ENCODE measurements around the gene C1QTNF4.

C1QTNF4 gene

DNA sequence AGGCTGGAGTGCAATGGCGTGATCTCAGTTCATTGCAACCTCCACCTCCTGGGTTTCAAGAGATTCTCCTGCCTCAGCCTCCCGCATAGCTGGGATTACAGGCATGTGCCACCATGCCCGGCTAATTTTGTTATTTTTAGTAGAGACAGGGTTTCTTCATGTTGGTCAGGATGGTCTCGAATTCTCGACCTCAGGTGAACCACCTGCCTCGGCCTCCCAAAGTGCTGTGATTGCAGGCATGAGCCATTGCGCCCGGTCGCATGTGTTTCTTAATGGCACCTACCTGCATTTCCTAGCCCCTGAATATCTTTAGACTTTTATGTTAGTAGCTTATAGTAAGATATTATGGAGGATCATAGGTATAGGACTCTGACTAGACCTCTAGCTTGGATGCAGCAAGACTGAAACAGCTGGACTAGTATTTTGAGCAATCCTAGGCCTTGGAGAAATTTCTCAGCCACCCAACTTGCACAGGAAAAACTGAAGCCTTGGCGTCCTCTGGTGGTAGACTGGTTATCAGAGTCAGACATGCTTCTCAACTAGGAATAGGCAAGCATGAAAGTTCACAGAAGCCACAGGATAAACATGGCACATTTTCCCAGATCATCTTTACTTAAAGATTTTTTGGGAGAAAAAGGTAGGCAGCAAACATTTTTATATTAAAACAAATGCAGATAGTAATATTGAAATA, 22.7 kb upstream of the C1QTNF4 start:
- no peak overlapping the region for H3K27ac ChIP-seq (ENCODE audit: low read depth, low read length)
- WGBS: 85% methylated on average over 10 of the region's 10 CpGs
- no peak overlapping the region for H3K4me3 ChIP-seq (ENCODE audit: low read length)
- H3K36me3 ChIP-seq (ENCODE audit: insufficient read depth, low read length): peaks cover 46% of the 10 kb centered on the region
- H3K4me1 ChIP-seq (ENCODE audit: insufficient read depth, low read length): no peaks in the 10 kb centered on the region
- H3K27me3 ChIP-seq (ENCODE audit: insufficient read depth, low read length): no peaks in the 10 kb centered on the region
- H3K9me3 ChIP-seq (ENCODE audit: insufficient read depth, low read depth, low read length): no peaks in the 10 kb centered on the region
- H3K9ac ChIP-seq (ENCODE audit: low read depth, low read length): no peak overlapping the region

GRCh38 chr11:47615249-47615648, 21.0 kb upstream of the C1QTNF4 start:
- H3K27ac ChIP-seq (ENCODE audit: low read depth, low read length): no peak overlapping the region
- peaks cover 37% of the 10 kb centered on the region for H3K36me3 ChIP-seq (ENCODE audit: insufficient read depth, low read length)
- H3K9ac ChIP-seq (ENCODE audit: low read depth, low read length): no peak overlapping the region
- no peaks in the 10 kb centered on the region for H3K27me3 ChIP-seq (ENCODE audit: insufficient read depth, low read length)
- H3K4me3 ChIP-seq (ENCODE audit: low read length): no peak overlapping the region
- no peaks in the 10 kb centered on the region for H3K4me1 ChIP-seq (ENCODE audit: insufficient read depth, low read length)
- H3K9me3 ChIP-seq (ENCODE audit: insufficient read depth, low read depth, low read length): no peaks in the 10 kb centered on the region

- H3K9ac ChIP-seq (ENCODE audit: low read depth, low read length): peak overlapping the region; percentile 16; the same call in 1 of the 2 replicates
- no peak overlapping the region for H3K4me3 ChIP-seq (ENCODE audit: low read length)
- H3K27ac ChIP-seq (ENCODE audit: low read depth, low read length): no peak overlapping the region
- H3K36me3 ChIP-seq (ENCODE audit: insufficient read depth, low read length): peaks cover 10% of the 10 kb centered on the region
- no peaks in the 10 kb centered on the region for H3K9me3 ChIP-seq (ENCODE audit: insufficient read depth, low read depth, low read length)
- H3K27me3 ChIP-seq (ENCODE audit: insufficient read depth, low read length): no peaks in the 10 kb centered on the region
- WGBS: 96% methylated on average over 6 of the region's 6 CpGs
- H3K4me1 ChIP-seq (ENCODE audit: insufficient read depth, low read length): no peaks in the 10 kb centered on the region
These were observed 17.2 kb upstream of the C1QTNF4 start for GRCh38 chr11:47611348-47611794.

DNA sequence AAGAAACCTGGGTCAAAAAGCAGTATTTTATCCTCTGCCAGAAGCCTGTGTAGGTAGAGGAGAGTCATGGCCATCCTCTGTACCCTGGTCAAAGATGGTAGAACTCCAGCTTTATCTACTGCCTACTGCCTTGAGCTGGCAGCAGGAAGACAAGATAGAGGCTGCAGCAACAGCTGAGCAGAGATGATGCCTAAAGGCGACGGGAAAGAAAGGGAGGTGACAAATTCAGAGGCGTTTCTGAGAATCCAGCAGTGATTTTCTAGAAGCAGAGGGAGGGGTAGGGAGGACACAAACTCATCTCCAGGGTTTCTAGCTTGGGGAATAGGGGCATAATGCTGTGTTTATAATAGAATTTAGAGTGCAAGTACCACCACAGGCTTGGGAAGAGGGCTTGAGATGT, 15.5 kb upstream of the C1QTNF4 start:
- Histone ChIP-seq H3K4me1 (ENCODE audit: insufficient read depth, low read length) (no peaks in the 10 kb centered on the region), H3K36me3 (ENCODE audit: insufficient read depth, low read length) (peaks cover 6% of the 10 kb centered on the region), H3K27ac (ENCODE audit: low read depth, low read length) (no peak overlapping the region), H3K9ac (ENCODE audit: low read depth, low read length) (no peak overlapping the region), H3K9me3 (ENCODE audit: insufficient read depth, low read depth, low read length) (no peaks in the 10 kb centered on the region), H3K27me3 (ENCODE audit: insufficient read depth, low read length) (no peaks in the 10 kb centered on the region), H3K4me3 (ENCODE audit: low read length) (no peak overlapping the region)
- 89% methylated on average over 3 of the region's 3 CpGs for WGBS

DNA sequence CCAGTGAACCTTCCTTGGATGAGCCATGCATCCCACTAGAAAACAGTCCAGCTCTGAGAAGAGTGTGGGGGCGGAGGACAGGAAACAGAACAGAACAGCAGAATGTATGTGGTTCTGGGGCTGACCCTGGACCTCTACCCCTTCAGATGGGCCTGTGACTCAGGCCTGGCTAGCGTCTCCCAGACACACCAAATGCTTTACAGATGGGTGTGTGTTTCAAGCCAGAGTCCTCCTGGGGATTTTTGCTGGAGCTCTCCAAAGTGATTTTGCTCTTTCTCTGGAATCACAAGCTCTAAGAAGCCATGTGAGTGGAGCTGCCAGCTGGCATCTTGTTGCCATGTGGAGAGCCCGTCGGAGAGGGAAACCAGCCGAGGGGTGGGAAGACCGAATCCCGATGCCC, 13.2 kb upstream of the C1QTNF4 start:
- Histone ChIP-seq H3K36me3 (ENCODE audit: insufficient read depth, low read length) (peaks cover 6% of the 10 kb centered on the region), H3K4me3 (ENCODE audit: low read length) (no peak overlapping the region), H3K4me1 (ENCODE audit: insufficient read depth, low read length) (no peaks in the 10 kb centered on the region), H3K27me3 (ENCODE audit: insufficient read depth, low read length) (no peaks in the 10 kb centered on the region), H3K27ac (ENCODE audit: low read depth, low read length) (no peak overlapping the region), H3K9me3 (ENCODE audit: insufficient read depth, low read depth, low read length) (no peaks in the 10 kb centered on the region), H3K9ac (ENCODE audit: low read depth, low read length) (no peak overlapping the region)
- WGBS: 96% methylated on average over 7 of the region's 7 CpGs

DNA sequence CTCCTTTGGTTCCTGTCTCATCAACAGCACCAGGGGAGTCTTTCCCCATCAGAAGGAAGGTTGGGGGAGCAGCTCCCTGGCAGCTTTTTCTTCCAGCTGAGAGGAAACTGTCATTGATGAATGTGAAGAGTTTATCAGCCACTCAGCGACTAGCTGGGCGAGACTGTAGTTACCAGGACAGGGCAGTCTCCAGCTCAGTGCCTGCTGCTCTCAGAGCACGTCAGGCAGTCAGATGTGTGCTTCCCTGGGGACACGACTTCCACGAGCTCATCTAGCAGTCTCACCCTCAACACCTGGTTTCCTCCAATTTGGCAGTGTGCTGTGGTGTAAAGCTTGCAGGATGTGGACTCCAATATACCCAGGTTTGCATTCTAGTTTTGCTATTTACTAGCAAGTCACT, 12.5 kb upstream of the C1QTNF4 start:
- H3K36me3 ChIP-seq (ENCODE audit: insufficient read depth, low read length): peaks cover 6% of the 10 kb centered on the region
- H3K27me3 ChIP-seq (ENCODE audit: insufficient read depth, low read length): no peaks in the 10 kb centered on the region
- no peaks in the 10 kb centered on the region for H3K9me3 ChIP-seq (ENCODE audit: insufficient read depth, low read depth, low read length)
- H3K4me1 ChIP-seq (ENCODE audit: insufficient read depth, low read length): no peaks in the 10 kb centered on the region
- H3K9ac ChIP-seq (ENCODE audit: low read depth, low read length): no peak overlapping the region
- H3K27ac ChIP-seq (ENCODE audit: low read depth, low read length): no peak overlapping the region
- no peak overlapping the region for H3K4me3 ChIP-seq (ENCODE audit: low read length)
- 58% methylated on average over 5 of the region's 5 CpGs for WGBS

DNA sequence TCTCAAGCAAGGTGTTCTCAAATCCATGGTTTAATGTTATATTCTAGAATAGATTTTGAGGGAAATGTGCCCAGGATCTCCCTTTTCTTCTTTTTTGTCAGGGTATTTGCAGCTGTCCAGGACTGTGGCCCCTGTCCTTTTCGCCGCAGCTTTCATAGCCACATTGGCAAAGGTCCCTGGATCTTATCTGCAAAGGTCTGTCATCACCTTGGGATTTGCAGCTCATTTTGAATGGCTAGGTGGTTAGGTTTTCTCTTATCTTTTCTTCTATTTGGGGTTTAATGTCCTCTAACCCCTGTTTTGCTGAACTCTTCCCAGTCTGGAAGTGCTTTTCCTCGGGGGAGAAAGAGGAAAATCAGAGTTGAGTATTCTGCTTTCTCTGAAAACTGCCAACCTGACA, 11.7 kb upstream of the C1QTNF4 start:
- H3K27me3 ChIP-seq (ENCODE audit: insufficient read depth, low read length): no peaks in the 10 kb centered on the region
- 99% methylated on average over 3 of the region's 3 CpGs for WGBS
- H3K9ac ChIP-seq (ENCODE audit: low read depth, low read length): no peak overlapping the region

GRCh38 chr11:47603295-47603694, 9.1 kb upstream of the C1QTNF4 start:
- H3K36me3 ChIP-seq (ENCODE audit: insufficient read depth, low read length): no peaks in the 10 kb centered on the region
- no peaks in the 10 kb centered on the region for H3K9me3 ChIP-seq (ENCODE audit: insufficient read depth, low read depth, low read length)
- WGBS: 96% methylated on average over 4 of the region's 4 CpGs
- no peak overlapping the region for H3K4me3 ChIP-seq (ENCODE audit: low read length)
- H3K27ac ChIP-seq (ENCODE audit: low read depth, low read length): no peak overlapping the region
- H3K4me1 ChIP-seq (ENCODE audit: insufficient read depth, low read length): peaks cover 4% of the 10 kb centered on the region
- H3K27me3 ChIP-seq (ENCODE audit: insufficient read depth, low read length): no peaks in the 10 kb centered on the region
- no peak overlapping the region for H3K9ac ChIP-seq (ENCODE audit: low read depth, low read length)

More for the DNA sequence above, 11.7 kb upstream of the C1QTNF4 start:
- no peaks in the 10 kb centered on the region for H3K9me3 ChIP-seq (ENCODE audit: insufficient read depth, low read depth, low read length)
- no peaks in the 10 kb centered on the region for H3K4me1 ChIP-seq (ENCODE audit: insufficient read depth, low read length)
- no peak overlapping the region for H3K4me3 ChIP-seq (ENCODE audit: low read length)
- H3K36me3 ChIP-seq (ENCODE audit: insufficient read depth, low read length): no peaks in the 10 kb centered on the region; the same call in 1 of the 2 replicates
- H3K27ac ChIP-seq (ENCODE audit: low read depth, low read length): no peak overlapping the region

GRCh38 chr11:47599902-47600301, 5.7 kb upstream of the C1QTNF4 start:
- H3K9ac ChIP-seq (ENCODE audit: low read depth, low read length): no peak overlapping the region
- H3K4me1 ChIP-seq (ENCODE audit: insufficient read depth, low read length): peaks cover 4% of the 10 kb centered on the region
- WGBS: 86% methylated on average over 4 of the region's 4 CpGs
- no peak overlapping the region for H3K4me3 ChIP-seq (ENCODE audit: low read length)
- H3K27ac ChIP-seq (ENCODE audit: low read depth, low read length): no peak overlapping the region
- no peaks in the 10 kb centered on the region for H3K36me3 ChIP-seq (ENCODE audit: insufficient read depth, low read length)
- H3K9me3 ChIP-seq (ENCODE audit: insufficient read depth, low read depth, low read length): no peaks in the 10 kb centered on the region
- H3K27me3 ChIP-seq (ENCODE audit: insufficient read depth, low read length): peaks cover 8% of the 10 kb centered on the region

GRCh38 chr11:47595967-47596366, 1.8 kb upstream of the C1QTNF4 start:
- H3K27me3 ChIP-seq (ENCODE audit: insufficient read depth, low read length): peaks cover 37% of the 10 kb centered on the region
- peaks cover 13% of the 10 kb centered on the region for H3K4me1 ChIP-seq (ENCODE audit: insufficient read depth, low read length)
- H3K27ac ChIP-seq (ENCODE audit: low read depth, low read length): no peak overlapping the region
- H3K9me3 ChIP-seq (ENCODE audit: insufficient read depth, low read depth, low read length): no peaks in the 10 kb centered on the region
- no peaks in the 10 kb centered on the region for H3K36me3 ChIP-seq (ENCODE audit: insufficient read depth, low read length)
- no peak overlapping the region for H3K9ac ChIP-seq (ENCODE audit: low read depth, low read length)
- no peak overlapping the region for H3K4me3 ChIP-seq (ENCODE audit: low read length)
- 85% methylated on average over 1 of the region's 1 CpG for WGBS

- Histone ChIP-seq H3K36me3 (ENCODE audit: insufficient read depth, low read length) (no peaks in the 10 kb centered on the region), H3K4me1 (ENCODE audit: insufficient read depth, low read length) (peaks cover 13% of the 10 kb centered on the region), H3K9me3 (ENCODE audit: insufficient read depth, low read depth, low read length) (no peaks in the 10 kb centered on the region), H3K27me3 (ENCODE audit: insufficient read depth, low read length) (peaks cover 37% of the 10 kb centered on the region), H3K27ac (ENCODE audit: low read depth, low read length) (no peak overlapping the region), H3K4me3 (ENCODE audit: low read length) (peak overlapping the region; percentile 75; the same call in 1 of the 2 replicates), H3K9ac (ENCODE audit: low read depth, low read length) (no peak overlapping the region)
- WGBS: 71% methylated on average over 7 of the region's 7 CpGs
These were observed 818 bp upstream of the C1QTNF4 start for GRCh38 chr11:47595029-47595428.

DNA sequence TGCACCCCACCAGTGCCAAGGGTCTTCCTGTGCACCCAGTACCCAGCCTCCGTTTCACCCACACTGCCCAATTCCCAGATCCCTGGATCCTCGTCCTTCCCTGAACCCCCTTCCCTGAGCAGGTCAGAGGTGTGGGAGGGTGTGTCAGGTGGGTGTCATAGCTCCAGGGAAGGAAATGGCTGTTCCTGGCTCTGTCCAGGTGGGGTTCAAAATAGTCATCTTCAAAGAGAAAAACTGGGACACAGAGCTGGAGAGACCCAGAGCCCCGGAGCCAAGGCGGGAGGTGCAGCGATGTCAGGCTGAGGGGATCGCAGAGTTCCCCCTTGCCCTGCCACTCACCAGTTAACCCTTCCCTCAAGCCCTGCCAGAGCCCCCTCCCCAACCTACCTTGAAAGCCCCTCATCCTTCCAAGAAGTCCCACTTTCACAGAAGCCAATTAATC, 698 bp downstream of the C1QTNF4 start:
- Histone ChIP-seq H3K9ac (ENCODE audit: low read depth, low read length) (peak overlapping the region; percentile 68), H3K4me3 (ENCODE audit: low read length) (peak overlapping the region; percentile 75), H3K36me3 (ENCODE audit: insufficient read depth, low read length) (no peaks in the 10 kb centered on the region), H3K27me3 (ENCODE audit: insufficient read depth, low read length) (peaks cover 37% of the 10 kb centered on the region), H3K4me1 (ENCODE audit: insufficient read depth, low read length) (peaks cover 9% of the 10 kb centered on the region), H3K27ac (ENCODE audit: low read depth, low read length) (no peak overlapping the region), H3K9me3 (ENCODE audit: insufficient read depth, low read depth, low read length) (no peaks in the 10 kb centered on the region)
- WGBS: 4% methylated on average over 5 of the region's 6 CpGs

Data from HUES64 (cell line).